Panc1 (cell line): ENCODE measurements around the gene LYPD6. TPM values are rescaled to one million over a fixed set of nuclear protein-coding genes. Genes with fewer than 3 reads are reported as not detected.

ENCODE experiments used
- ATAC-seq: fragments of 200-7000 bp; cut with Tn5 transposase; 2 replicates; pipeline ENCODE4 v1.9.1; 2020; ENCODE audit warnings: mild to moderate bottlenecking, moderate library complexity
- BruUV-seq: library from RNA; stranded (reverse); fragments of 400-500 nt; replicated peaks from 2 replicates; lab custom pipeline; 2021; lab: Mats Ljungman, UMichigan
- CTCF ChIA-PET: fragments of 300-600 bp; sonication (Branson Sonifier 250); formaldehyde crosslinking; loops from one replicate; lab custom pipeline; 2022; ENCODE audit warnings: antibody characterized with exemption; lab: Charles Lee
- POLR2A ChIA-PET: fragments of 300-600 bp; sonication (Branson Sonifier 250); formaldehyde crosslinking; loops from one replicate; lab custom pipeline; 2022; ENCODE audit warnings: antibody characterized with exemption; lab: Charles Lee
- DNase-seq: peaks from one replicate; pipeline ENCODE4 v3.0.0-alpha.2; 2010; ENCODE audit warnings: low read depth, low spot score
- H3K27ac ChIP-seq: 2 replicates; pipeline ENCODE4 v1.5.1; 2011; ENCODE audit warnings: mild to moderate bottlenecking, low read length, inconsistent platforms
- H3K27me3 ChIP-seq: fragments of 200-500 bp; sonication (Bioruptor generic); 2 replicates; pipeline ENCODE4 v1.6.0; 2014; ENCODE audit warnings: low read length, inconsistent platforms; ENCODE audit not compliant: control insufficient read depth, insufficient read depth
- H3K36me3 ChIP-seq: fragments of 200-500 bp; sonication (Bioruptor generic); 2 replicates; pipeline ENCODE4 v1.5.1; 2014; ENCODE audit warnings: inconsistent platforms, mild to moderate bottlenecking, low read length, moderate library complexity; ENCODE audit not compliant: control insufficient read depth, insufficient read depth
- H3K4me1 ChIP-seq: 2 replicates; pipeline ENCODE4 v1.5.1; 2011; ENCODE audit warnings: inconsistent platforms, mild to moderate bottlenecking, low read length, moderate library complexity; ENCODE audit not compliant: control insufficient read depth, insufficient read depth
- H3K4me3 ChIP-seq, 2 experiments: 2 replicates each; pipeline ENCODE4 v1.5.1; 2011 to 2012; ENCODE audit warnings: low read depth in 2 of 2, low read length in 2 of 2, mild to moderate bottlenecking in 2 of 2, inconsistent platforms in 1 of 2, moderate library complexity in 1 of 2
- H3K9me3 ChIP-seq: fragments of 200-500 bp; sonication (Bioruptor generic); 2 replicates; pipeline ENCODE4 v1.5.1; 2014; ENCODE audit warnings: low read depth, mild to moderate bottlenecking, inconsistent platforms, low read length, moderate library complexity; ENCODE audit not compliant: control insufficient read depth, insufficient read depth
- POLR2AphosphoS5 ChIP-seq: IDR thresholded peaks from 2 replicates; pipeline ENCODE4 v1.6.1; 2012; ENCODE audit warnings: mild to moderate bottlenecking, low read depth, low read length, moderate library complexity
- SIN3A ChIP-seq: IDR thresholded peaks from 2 replicates; pipeline ENCODE4 v1.6.1; 2012; ENCODE audit warnings: low read depth, mild to moderate bottlenecking, low read length, moderate library complexity, borderline replicate concordance; ENCODE audit not compliant: insufficient read depth
- TCF7L2 ChIP-seq: IDR thresholded peaks from 2 replicates; pipeline ENCODE4 v1.6.1; 2011; ENCODE audit warnings: mild to moderate bottlenecking, low read depth, low read length, inconsistent platforms
- in situ Hi-C: cut with HindIII; loops from 2 replicates; pipeline ENCODE4 v1.10.0; 2016; ENCODE audit warnings: low sequenced_read_pairs, low pct_unique_long_range_greater_than_20kb
- intact Hi-C: fragments of 100-400 bp; cut with micrococcal nuclease; formaldehyde crosslinking; loops from one replicate; pipeline ENCODE4 v1.10.0; 2022; ENCODE audit not compliant: unreplicated experiment
- total RNA-seq: library from RNA; stranded (reverse); gene quantifications from one replicate; pipeline ENCODE4 v1.2.1, GENCODE V29; 2021; ENCODE audit not compliant: unreplicated experiment
- TF ChIP-seq, protein P1 (sequence below): fragments of 450-650 bp; IDR thresholded peaks from 2 replicates; pipeline ENCODE4 v1.5.1; 2017; ENCODE audit warnings: mild to moderate bottlenecking
- TF ChIP-seq, protein P2 (sequence below), 2 experiments: IDR thresholded peaks; 2 replicates each; pipeline ENCODE4 v1.6.1; 2011 to 2012; ENCODE audit warnings: low read depth in 2 of 2, control low read depth in 1 of 2, low read length in 1 of 2, mild to moderate bottlenecking in 1 of 2, moderate library complexity in 1 of 2; ENCODE audit not compliant: insufficient read depth in 1 of 2

LYPD6 gene
- total RNA-seq, 1 experiment from 2014 or later = 0.31 TPM

DNA sequence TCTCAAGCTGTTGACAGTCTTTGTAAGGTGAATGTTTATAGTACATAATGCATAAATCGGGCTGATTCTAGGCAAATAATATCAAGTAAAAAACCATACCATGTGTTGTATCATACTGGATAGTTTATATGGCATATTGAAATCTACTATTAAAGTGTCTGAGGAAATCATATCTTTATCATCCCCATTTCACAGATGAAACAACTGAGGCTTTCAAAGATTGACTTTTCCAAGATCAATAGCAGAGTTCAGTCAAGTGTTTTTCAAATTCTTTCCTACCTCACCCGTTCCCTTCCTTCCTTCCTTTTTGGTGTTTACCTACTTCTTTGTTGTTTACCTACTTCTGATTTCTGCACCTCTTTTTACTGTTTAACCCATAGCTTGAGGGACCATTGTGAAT, 2.0 kb downstream of the LYPD6 start:
- ATAC-seq = no peak
- H3K27ac ChIP-seq = no peak overlapping the region
- no peak overlapping the region for H3K4me3 ChIP-seq
- DNase-seq = no peak
- H3K9me3 ChIP-seq = no peaks in the 10 kb centered on the region
- POLR2A ChIA-PET = no interaction called here
- no peaks in the 10 kb centered on the region; the same call in 1 of the 2 replicates for H3K4me1 ChIP-seq
- in situ Hi-C loops (no loop called here), intact Hi-C loops (no loop called here)
- no peak for TF ChIP-seq SIN3A
- TF ChIP-seq, protein P1, sequence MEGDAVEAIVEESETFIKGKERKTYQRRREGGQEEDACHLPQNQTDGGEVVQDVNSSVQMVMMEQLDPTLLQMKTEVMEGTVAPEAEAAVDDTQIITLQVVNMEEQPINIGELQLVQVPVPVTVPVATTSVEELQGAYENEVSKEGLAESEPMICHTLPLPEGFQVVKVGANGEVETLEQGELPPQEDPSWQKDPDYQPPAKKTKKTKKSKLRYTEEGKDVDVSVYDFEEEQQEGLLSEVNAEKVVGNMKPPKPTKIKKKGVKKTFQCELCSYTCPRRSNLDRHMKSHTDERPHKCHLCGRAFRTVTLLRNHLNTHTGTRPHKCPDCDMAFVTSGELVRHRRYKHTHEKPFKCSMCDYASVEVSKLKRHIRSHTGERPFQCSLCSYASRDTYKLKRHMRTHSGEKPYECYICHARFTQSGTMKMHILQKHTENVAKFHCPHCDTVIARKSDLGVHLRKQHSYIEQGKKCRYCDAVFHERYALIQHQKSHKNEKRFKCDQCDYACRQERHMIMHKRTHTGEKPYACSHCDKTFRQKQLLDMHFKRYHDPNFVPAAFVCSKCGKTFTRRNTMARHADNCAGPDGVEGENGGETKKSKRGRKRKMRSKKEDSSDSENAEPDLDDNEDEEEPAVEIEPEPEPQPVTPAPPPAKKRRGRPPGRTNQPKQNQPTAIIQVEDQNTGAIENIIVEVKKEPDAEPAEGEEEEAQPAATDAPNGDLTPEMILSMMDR = no peak
- peaks cover 32% of the 10 kb centered on the region for H3K27me3 ChIP-seq
- BruUV-seq = no TSS peak
- no peaks in the 10 kb centered on the region for H3K36me3 ChIP-seq
- CTCF ChIA-PET = no interaction called here

DNA sequence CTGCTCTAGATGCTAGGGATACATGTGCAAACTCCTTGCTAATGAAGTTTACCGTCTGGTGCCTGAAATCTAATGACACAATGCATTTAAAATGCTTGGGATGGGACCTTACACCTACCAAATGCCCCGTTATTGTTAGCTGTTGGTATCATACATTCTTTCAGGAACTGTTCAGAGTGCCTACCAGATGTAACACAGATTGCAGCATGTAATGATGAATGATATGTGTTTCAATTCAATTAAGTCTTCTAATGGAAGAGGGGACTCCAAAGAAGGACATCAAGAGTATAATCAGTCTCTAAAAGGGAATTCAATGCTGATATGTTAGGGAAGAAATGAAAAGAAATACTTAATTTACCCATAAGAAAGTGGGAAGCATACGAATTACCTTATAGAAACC, 3.2 kb downstream of the LYPD6 start:
- in situ Hi-C loops (no loop called here), intact Hi-C loops (no loop called here)
- no peaks in the 10 kb centered on the region for H3K36me3 ChIP-seq
- no peaks in the 10 kb centered on the region; the same call in 1 of the 2 replicates for H3K4me1 ChIP-seq
- POLR2A ChIA-PET = no interaction called here
- H3K27ac ChIP-seq = no peak overlapping the region
- no peak overlapping the region for H3K4me3 ChIP-seq
- H3K27me3 ChIP-seq = peaks cover 29% of the 10 kb centered on the region
- no peak for ATAC-seq
- no TSS peak for BruUV-seq
- no peak for DNase-seq
- no peaks in the 10 kb centered on the region for H3K9me3 ChIP-seq
- TF ChIP-seq TCF7L2 (no peak), SIN3A (no peak), POLR2AphosphoS5 (no peak)
- TF ChIP-seq, protein P1 = no peak
- TF ChIP-seq, protein P2, sequence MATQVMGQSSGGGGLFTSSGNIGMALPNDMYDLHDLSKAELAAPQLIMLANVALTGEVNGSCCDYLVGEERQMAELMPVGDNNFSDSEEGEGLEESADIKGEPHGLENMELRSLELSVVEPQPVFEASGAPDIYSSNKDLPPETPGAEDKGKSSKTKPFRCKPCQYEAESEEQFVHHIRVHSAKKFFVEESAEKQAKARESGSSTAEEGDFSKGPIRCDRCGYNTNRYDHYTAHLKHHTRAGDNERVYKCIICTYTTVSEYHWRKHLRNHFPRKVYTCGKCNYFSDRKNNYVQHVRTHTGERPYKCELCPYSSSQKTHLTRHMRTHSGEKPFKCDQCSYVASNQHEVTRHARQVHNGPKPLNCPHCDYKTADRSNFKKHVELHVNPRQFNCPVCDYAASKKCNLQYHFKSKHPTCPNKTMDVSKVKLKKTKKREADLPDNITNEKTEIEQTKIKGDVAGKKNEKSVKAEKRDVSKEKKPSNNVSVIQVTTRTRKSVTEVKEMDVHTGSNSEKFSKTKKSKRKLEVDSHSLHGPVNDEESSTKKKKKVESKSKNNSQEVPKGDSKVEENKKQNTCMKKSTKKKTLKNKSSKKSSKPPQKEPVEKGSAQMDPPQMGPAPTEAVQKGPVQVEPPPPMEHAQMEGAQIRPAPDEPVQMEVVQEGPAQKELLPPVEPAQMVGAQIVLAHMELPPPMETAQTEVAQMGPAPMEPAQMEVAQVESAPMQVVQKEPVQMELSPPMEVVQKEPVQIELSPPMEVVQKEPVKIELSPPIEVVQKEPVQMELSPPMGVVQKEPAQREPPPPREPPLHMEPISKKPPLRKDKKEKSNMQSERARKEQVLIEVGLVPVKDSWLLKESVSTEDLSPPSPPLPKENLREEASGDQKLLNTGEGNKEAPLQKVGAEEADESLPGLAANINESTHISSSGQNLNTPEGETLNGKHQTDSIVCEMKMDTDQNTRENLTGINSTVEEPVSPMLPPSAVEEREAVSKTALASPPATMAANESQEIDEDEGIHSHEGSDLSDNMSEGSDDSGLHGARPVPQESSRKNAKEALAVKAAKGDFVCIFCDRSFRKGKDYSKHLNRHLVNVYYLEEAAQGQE (IDR thresholded peaks at IDR 0.05; ENCODE audit: insufficient read depth in 1 of 2, low read depth in 2 of 2, low read length in 1 of 2) = no peak
- CTCF ChIA-PET = no interaction called here

DNA sequence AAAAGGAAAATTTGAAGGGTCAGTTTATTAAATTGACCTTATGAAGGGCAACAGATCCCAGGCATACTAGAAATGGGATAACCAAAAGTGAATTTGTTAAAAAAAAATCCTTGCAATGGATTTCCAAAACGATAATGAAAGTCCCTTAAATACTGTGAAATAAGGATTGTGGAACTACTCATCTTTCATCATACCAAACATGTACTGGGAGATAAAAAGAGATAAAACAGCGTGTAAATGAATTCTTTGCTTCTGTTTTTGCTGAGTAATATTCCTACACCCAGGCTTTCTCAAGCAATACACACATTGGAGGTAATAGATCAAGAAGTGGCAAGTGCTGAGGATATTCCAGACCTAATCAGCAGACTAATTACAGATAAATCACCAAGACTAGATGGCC, 3.8 kb downstream of the LYPD6 start:
- ChIA-PET CTCF (no interaction called here), POLR2A (no interaction called here)
- Histone ChIP-seq H3K27me3 (peaks cover 26% of the 10 kb centered on the region), H3K9me3 (no peaks in the 10 kb centered on the region), H3K4me3 (no peak overlapping the region), H3K27ac (no peak overlapping the region), H3K4me1 (no peaks in the 10 kb centered on the region; the same call in 1 of the 2 replicates), H3K36me3 (no peaks in the 10 kb centered on the region)
- intact Hi-C loops = no loop called here
- no peak for TF ChIP-seq POLR2AphosphoS5
- no peak for TF ChIP-seq TCF7L2
- TF ChIP-seq, protein P1 = no peak
- TF ChIP-seq, protein P2 (IDR thresholded peaks at IDR 0.05; ENCODE audit: insufficient read depth in 1 of 2, low read depth in 2 of 2, low read length in 1 of 2) = no peak
- no peak for TF ChIP-seq SIN3A
- BruUV-seq = no TSS peak
- no peak for ATAC-seq
- in situ Hi-C loops = no loop called here
- no peak for DNase-seq
